SH-SY5Y (cell line): ENCODE results near the gene TEX14.

Experiments used
- GATA2 ChIP-seq: IDR thresholded peaks from 2 replicates; pipeline ENCODE4 v1.6.1; 2011; ENCODE audit warnings: mild to moderate bottlenecking, low read depth, low read length
- GATA3 ChIP-seq: IDR thresholded peaks from 2 replicates; pipeline ENCODE4 v1.6.1; 2011; ENCODE audit warnings: low read depth, mild to moderate bottlenecking, low read length, moderate library complexity

DNA sequence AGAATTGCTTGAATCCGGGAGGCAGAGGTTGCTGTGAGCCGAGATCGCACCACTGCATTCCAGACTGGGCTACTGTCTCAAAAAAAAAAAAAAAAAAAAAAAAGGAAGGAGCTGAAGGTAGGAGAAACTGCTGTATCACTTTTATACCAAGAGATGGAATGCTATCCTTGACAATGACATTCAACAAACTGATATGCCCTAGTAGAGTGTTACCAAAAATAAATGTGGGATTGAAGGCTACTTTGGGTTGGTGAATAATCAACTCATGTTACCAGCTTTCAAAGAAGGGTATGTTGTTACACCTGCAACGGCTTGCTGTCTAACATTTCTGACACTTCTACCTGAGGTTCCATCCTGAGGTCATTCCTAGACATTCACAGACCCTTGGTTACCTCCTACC lies 84.9 kb downstream of the TEX14 start:
- no peak for TF ChIP-seq GATA2
- no peak for TF ChIP-seq GATA3
